ENCODE measurements around the gene LYRM4. TPM values are rescaled to one million over a fixed set of nuclear protein-coding genes. Genes with fewer than 3 reads are reported as not detected.
A peak's percentile ranks its signal among the peaks of the same experiment; 100 is the strongest.

The LYRM4 gene
- total RNA-seq, 1 donor from 2014 or later, result 28.5 TPM

- Histone ChIP-seq H3K4me3 (no peak overlapping the region), H3K9me3 (replicated peaks) (no peaks in the 10 kb centered on the region), H3K27ac (replicated peaks) (peak overlapping the region; percentile 85), H3K27me3 (ENCODE audit: low read depth) (no peaks in the 10 kb centered on the region), H3K4me1 (peaks cover 70% of the 10 kb centered on the region), H3K36me3 (no peaks in the 10 kb centered on the region)
- no peak for DNase-seq
- intact Hi-C loops (cut with micrococcal nuclease), result loop anchor here (10.0 kb wide), 1 partner anchor 63 kb away; no protein-coding TSS in a partner anchor
- no peak for TF ChIP-seq CTCF (IDR thresholded peaks at IDR 0.05; ENCODE audit: borderline replicate concordance)
These were observed 52.7 kb downstream of the LYRM4 start for GRCh38 chr6:5208057-5208456.

- no peaks in the 10 kb centered on the region for H3K9me3 ChIP-seq (replicated peaks)
- TF ChIP-seq CTCF (IDR thresholded peaks at IDR 0.05; ENCODE audit: borderline replicate concordance), result no peak
- H3K4me3 ChIP-seq, result no peak overlapping the region
- H3K27ac ChIP-seq (replicated peaks), result peak overlapping the region; percentile 85
- DNase-seq, result no peak
- H3K36me3 ChIP-seq, result no peaks in the 10 kb centered on the region
- peaks cover 70% of the 10 kb centered on the region for H3K4me1 ChIP-seq
- H3K27me3 ChIP-seq (ENCODE audit: low read depth), result no peaks in the 10 kb centered on the region
- intact Hi-C loops (cut with micrococcal nuclease), result loop anchor here (10.0 kb wide), 1 partner anchor 62 kb away; no protein-coding TSS in a partner anchor
These were observed 53.7 kb downstream of the LYRM4 start for GRCh38 chr6:5206920-5207561.

GRCh38 chr6:5205877-5206850, 54.6 kb downstream of the LYRM4 start:
- H3K4me1 ChIP-seq, result peaks cover 72% of the 10 kb centered on the region
- peak overlapping the region; percentile 85 for H3K27ac ChIP-seq (replicated peaks)
- H3K9me3 ChIP-seq (replicated peaks), result no peaks in the 10 kb centered on the region
- intact Hi-C loops (cut with micrococcal nuclease), result loop anchor here (10.0 kb wide), 1 partner anchor 61 kb away; no protein-coding TSS in a partner anchor
- peak; percentile 67 for DNase-seq
- H3K27me3 ChIP-seq (ENCODE audit: low read depth), result no peaks in the 10 kb centered on the region
- peak overlapping the region; percentile 7 for H3K4me3 ChIP-seq
- H3K36me3 ChIP-seq, result no peaks in the 10 kb centered on the region
- no peak for TF ChIP-seq CTCF (IDR thresholded peaks at IDR 0.05; ENCODE audit: borderline replicate concordance)

- Histone ChIP-seq H3K4me1 (peaks cover 83% of the 10 kb centered on the region), H3K27ac (replicated peaks) (peak overlapping the region; percentile 85), H3K9me3 (replicated peaks) (no peaks in the 10 kb centered on the region), H3K36me3 (no peaks in the 10 kb centered on the region), H3K4me3 (no peak overlapping the region), H3K27me3 (ENCODE audit: low read depth) (no peaks in the 10 kb centered on the region)
- peak; percentile 22 for DNase-seq
- intact Hi-C loops (cut with micrococcal nuclease), result loop anchor here (10.0 kb wide), 1 partner anchor 60 kb away; no protein-coding TSS in a partner anchor
- no peak for TF ChIP-seq CTCF (IDR thresholded peaks at IDR 0.05; ENCODE audit: borderline replicate concordance)
These were observed 55.7 kb downstream of the LYRM4 start for GRCh38 chr6:5205035-5205507.

GRCh38 chr6:5204376-5204775, 56.4 kb downstream of the LYRM4 start:
- H3K27me3 ChIP-seq (ENCODE audit: low read depth), result no peaks in the 10 kb centered on the region
- H3K4me1 ChIP-seq, result peaks cover 90% of the 10 kb centered on the region
- no peak for TF ChIP-seq CTCF (IDR thresholded peaks at IDR 0.05; ENCODE audit: borderline replicate concordance)
- H3K27ac ChIP-seq (replicated peaks), result peak overlapping the region; percentile 85
- H3K4me3 ChIP-seq, result no peak overlapping the region
- no peaks in the 10 kb centered on the region for H3K9me3 ChIP-seq (replicated peaks)
- no peak for DNase-seq
- no peaks in the 10 kb centered on the region for H3K36me3 ChIP-seq
- intact Hi-C loops (cut with micrococcal nuclease), result loop anchor here (10.0 kb wide), 1 partner anchor 60 kb away; no protein-coding TSS in a partner anchor

Data from left ventricle myocardium inferior (tissue), 1 donor.